Spinal cord (tissue), 10 donors: ENCODE results near the gene HTRA3. TPM values are rescaled to one million over a fixed set of nuclear protein-coding genes. Genes with fewer than 3 reads are reported as not detected.

ENCODE experiments used
- DNase-seq, 6 donors: peaks; one replicate each; pipeline versions ENCODE4 v3.0.0 to v3.0.0-alpha.2; 2013 to 2015; ENCODE audit warnings: low spot score in 6 of 6, low read depth in 4 of 6
- H3K27ac ChIP-seq: one replicate; pipeline ENCODE4 v1.5.1; 2013; ENCODE audit warnings: low read depth, low read length, control low read depth
- H3K27me3 ChIP-seq: one replicate; pipeline ENCODE4 v1.6.1; 2013; ENCODE audit warnings: low read length; ENCODE audit not compliant: control insufficient read depth, insufficient read depth
- H3K36me3 ChIP-seq: one replicate; pipeline ENCODE4 v1.6.1; 2013; ENCODE audit warnings: low read length; ENCODE audit not compliant: control insufficient read depth, insufficient read depth
- H3K4me1 ChIP-seq: one replicate; pipeline ENCODE4 v1.6.1; 2013; ENCODE audit warnings: low read length; ENCODE audit not compliant: control insufficient read depth, insufficient read depth
- H3K4me3 ChIP-seq: one replicate; pipeline ENCODE4 v1.5.1; 2013; ENCODE audit warnings: low read depth, low read length, control low read depth
- H3K9me3 ChIP-seq: one replicate; pipeline ENCODE4 v1.6.1; 2013; ENCODE audit warnings: low read length; ENCODE audit not compliant: control insufficient read depth, insufficient read depth
- WGBS: methylation state at CpG from one replicate; pipeline ENCODE4 v1.1.5; 2013; ENCODE audit warnings: missing lambda C conversion rate; ENCODE audit not compliant: insufficient coverage; 5-methylcytosine and 5-hydroxymethylcytosine counted together
- polyA plus RNA-seq, 2 donors: library from polyadenylated mRNA; unstranded; fragments of 120-200 nt; gene quantifications; one replicate each; pipeline ENCODE4 v1.2.1, GENCODE V29; 2013; ENCODE audit not compliant: insufficient read length in 2 of 2
- total RNA-seq, 2 donors: library from RNA; depleted of rRNA in 1 of 2; stranded (reverse); fragments of 120-200 nt in 1 of 2; fragments of >200 nt in 1 of 2; gene quantifications; one replicate each; pipeline versions ENCODE4 v1.2.3 to v1.2.4, GENCODE V29; 2013 to 2014
- donor health status: healthy.

The HTRA3 gene
- total and polyA plus RNA-seq, 4 donors: 8.7 to 23.4 (median 10.6) TPM

DNA sequence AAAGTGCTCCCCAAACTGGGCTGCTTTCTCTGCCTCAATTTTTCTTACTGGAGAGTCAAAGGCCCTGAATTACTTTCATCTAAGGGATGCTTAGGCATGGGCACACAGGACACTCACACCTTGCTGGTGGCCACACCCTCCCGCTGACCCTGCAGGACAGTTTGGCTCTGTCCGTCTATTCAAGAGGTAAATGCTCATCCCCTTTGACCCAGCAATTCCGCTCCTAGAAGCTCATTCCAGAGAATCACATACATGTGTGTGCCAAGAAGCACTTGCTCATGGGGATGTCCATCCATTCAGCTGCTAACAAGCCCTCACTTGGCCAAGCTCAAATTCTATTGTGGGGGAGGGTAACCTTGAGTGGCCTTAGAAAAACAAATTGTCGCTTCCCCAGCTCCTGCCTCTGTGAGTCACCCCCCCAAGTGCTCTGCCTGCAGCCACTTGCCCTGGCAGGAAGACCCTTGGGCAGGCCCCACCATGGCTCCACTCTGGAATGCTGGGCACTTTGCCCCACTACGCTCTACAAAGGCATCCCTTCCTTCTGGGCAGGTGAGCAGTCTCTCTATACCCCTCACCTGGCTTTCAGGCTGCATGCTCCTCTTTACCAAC lies 54.5 kb downstream of the HTRA3 start:
- Histone ChIP-seq H3K4me3 (no peak overlapping the region), H3K4me1 (peaks cover 3% of the 10 kb centered on the region), H3K9me3 (peaks cover 2% of the 10 kb centered on the region), H3K27ac (no peak overlapping the region), H3K27me3 (no peaks in the 10 kb centered on the region), H3K36me3 (no peaks in the 10 kb centered on the region)
- WGBS: 97% methylated on average over 4 of the region's 5 CpGs
- no peak for DNase-seq

DNA sequence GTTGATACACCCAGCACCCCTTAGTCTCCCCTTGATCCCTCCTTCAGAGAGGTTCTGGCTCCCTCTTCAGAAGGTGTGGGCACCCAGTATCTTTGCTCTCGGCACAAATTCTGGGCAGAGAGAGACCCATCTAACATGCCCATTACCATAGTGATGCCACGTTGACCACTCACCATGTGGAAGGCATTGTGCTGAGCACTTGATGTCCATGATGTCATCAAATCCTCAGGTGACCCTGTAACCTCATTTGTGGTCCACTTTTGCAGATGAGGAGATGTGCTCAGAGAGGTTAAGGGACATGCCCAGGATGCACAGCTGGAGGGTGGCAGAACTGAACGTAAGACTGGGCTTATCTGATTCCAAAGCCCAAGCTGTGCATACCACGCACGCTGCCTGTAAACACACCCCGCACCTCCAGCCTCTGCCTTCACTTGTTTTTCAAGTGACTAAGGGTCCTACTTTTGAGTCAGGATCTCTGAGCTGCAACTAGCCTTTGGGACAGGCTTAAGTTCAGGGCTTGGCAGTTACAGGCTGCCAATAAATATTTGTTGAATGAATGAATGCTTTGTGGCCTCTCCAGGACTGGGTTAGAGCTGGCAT lies 55.2 kb downstream of the HTRA3 start:
- peaks cover 2% of the 10 kb centered on the region for H3K9me3 ChIP-seq
- no peak for DNase-seq
- H3K27me3 ChIP-seq: no peaks in the 10 kb centered on the region
- H3K4me3 ChIP-seq: no peak overlapping the region
- 91% methylated on average over 6 of the region's 6 CpGs for WGBS
- peaks cover 3% of the 10 kb centered on the region for H3K4me1 ChIP-seq
- no peak overlapping the region for H3K27ac ChIP-seq
- H3K36me3 ChIP-seq: no peaks in the 10 kb centered on the region

DNA sequence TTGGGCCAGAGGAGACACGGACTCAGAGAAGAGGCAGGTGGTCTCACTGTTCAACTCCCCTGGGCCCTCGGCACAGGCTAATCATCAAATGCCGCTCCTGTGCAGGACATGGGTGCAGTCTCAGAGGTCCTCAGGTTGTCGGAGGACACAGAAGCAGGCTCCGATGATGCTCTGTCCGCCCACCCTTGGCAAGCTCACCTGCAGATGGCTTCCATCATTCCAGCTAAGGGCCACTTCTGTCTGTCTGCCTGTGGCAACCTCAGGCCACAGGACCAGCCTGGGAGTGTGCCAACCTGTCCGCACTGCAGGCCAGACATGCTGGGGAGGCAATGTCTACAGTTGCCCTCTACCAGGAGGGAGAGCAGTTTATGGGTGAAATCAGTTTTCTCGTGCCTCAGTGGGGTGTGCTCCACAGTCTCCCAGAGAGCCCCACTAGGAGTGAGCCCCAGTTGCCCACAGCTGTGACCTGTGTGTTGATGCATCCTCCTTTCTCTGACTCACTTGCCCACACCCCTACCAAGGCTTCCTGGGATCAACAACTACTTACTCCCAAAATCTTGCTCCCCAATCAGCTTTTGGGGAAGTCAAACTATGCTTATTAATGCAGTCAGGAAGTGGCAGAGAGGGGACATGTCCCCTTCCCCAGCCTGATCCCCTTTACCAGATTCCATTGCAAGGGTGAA lies 55.9 kb downstream of the HTRA3 start:
- no peaks in the 10 kb centered on the region for H3K36me3 ChIP-seq
- no peak overlapping the region for H3K4me3 ChIP-seq
- no peaks in the 10 kb centered on the region for H3K4me1 ChIP-seq
- H3K27me3 ChIP-seq: no peaks in the 10 kb centered on the region
- H3K27ac ChIP-seq: no peak overlapping the region
- no peak for DNase-seq
- peaks cover 2% of the 10 kb centered on the region for H3K9me3 ChIP-seq
- 80% methylated on average over 7 of the region's 8 CpGs for WGBS

DNA sequence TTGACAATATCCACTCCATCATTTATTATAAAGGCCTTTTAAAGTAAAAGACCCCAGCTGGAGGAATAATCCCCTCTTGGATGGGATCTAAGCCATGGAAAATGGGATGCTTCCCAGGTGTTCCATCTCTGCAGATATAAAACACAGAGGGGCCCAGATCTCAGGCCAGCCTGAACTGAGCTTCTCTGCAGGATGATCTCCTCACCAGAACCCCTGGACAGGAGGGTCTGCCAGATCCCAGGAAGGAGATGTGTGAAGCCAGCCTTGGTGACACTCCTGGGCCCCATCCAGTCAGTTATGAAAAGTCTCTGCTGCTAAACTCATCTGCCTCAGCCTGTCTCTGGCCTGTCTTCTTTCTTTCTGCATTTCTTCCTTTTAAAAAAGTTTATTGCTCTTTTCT lies 56.7 kb downstream of the HTRA3 start:
- no peak overlapping the region for H3K4me3 ChIP-seq
- peaks cover 2% of the 10 kb centered on the region for H3K9me3 ChIP-seq
- no peaks in the 10 kb centered on the region for H3K27me3 ChIP-seq
- H3K27ac ChIP-seq: no peak overlapping the region
- no peaks in the 10 kb centered on the region for H3K4me1 ChIP-seq
- no peaks in the 10 kb centered on the region for H3K36me3 ChIP-seq
- no peak for DNase-seq

DNA sequence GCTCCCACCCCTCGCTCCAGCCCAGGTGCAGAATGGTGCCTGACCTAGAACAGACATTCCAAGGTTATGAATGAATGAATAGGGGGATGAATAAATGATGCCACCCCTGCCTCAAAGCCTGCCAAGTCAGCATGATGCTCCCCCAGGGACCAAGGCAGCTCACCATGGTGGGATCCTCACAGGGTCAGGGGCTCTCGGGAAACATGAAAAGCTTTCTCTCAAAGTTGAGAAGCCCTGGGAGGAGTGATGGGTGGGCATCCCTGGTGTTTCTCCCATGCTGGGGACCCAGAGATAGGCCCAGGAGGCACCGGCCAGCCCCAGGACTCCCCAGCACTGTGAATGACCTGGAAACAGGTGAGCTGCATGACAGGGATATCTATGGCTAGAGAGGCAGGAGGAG lies 58.9 kb downstream of the HTRA3 start:
- DNase-seq: no peak
- WGBS: 83% methylated on average over 1 of the region's 3 CpGs
- peaks cover 2% of the 10 kb centered on the region for H3K9me3 ChIP-seq
- H3K4me1 ChIP-seq: no peaks in the 10 kb centered on the region
- H3K27me3 ChIP-seq: no peaks in the 10 kb centered on the region
- H3K4me3 ChIP-seq: no peak overlapping the region
- H3K36me3 ChIP-seq: no peaks in the 10 kb centered on the region
- no peak overlapping the region for H3K27ac ChIP-seq

DNA sequence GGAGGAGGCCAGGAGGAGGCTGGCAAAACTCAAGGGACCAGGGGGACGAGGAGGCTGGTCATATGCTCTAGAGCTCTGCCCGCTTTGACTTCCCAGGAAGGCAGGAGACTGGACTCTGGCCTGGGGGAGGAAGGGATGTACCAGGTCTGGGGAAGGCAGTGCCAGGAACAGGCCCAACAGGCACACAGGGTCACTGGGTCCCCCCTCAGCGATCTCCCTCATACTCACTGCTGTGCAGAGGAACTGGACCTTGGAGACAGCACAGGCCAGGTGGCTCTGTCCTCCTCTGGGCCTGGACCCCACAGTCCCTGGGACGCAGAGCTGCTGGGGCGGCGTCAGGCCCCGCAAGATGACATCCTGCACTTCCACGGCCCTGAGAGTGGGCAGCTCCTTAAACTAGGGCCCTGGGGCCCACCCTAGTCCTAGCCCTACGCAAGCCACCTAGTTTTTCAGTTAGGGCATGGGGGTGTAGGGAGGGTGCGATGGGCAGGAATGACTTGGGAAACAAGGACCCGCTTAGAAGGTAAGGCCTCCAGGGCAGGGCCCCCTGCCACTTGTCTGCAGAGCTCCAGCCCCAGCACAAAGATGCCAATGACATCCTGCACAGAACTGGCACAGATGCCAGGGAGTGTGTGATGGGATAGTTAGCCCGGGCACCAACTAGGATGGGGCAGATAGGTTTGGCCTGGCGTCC lies 59.5 kb downstream of the HTRA3 start:
- Histone ChIP-seq H3K27ac (no peak overlapping the region), H3K36me3 (no peaks in the 10 kb centered on the region), H3K4me1 (no peaks in the 10 kb centered on the region), H3K9me3 (peaks cover 1% of the 10 kb centered on the region), H3K27me3 (no peaks in the 10 kb centered on the region), H3K4me3 (no peak overlapping the region)
- no peak for DNase-seq
- WGBS: 78% methylated on average over 11 of the region's 13 CpGs

DNA sequence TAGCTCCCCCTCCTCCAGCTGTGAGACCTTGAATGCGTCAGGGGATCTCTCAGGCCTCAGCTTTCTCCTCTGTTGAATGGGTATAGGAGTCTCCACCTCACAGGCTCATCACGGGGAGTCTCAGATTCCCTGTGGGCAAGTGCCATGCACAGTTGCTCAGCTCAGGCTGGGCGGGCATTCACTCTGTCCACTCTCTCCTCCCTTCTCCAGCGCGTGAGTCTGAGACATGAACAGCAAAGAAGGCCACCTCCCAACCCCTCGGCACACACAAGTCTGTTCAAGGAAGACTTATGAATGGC lies 60.0 kb downstream of the HTRA3 start:
- Histone ChIP-seq H3K36me3 (no peaks in the 10 kb centered on the region), H3K4me3 (no peak overlapping the region), H3K9me3 (no peaks in the 10 kb centered on the region), H3K27ac (no peak overlapping the region), H3K4me1 (no peaks in the 10 kb centered on the region), H3K27me3 (no peaks in the 10 kb centered on the region)
- DNase-seq: no peak
- WGBS: 66% methylated on average over 5 of the region's 6 CpGs

DNA sequence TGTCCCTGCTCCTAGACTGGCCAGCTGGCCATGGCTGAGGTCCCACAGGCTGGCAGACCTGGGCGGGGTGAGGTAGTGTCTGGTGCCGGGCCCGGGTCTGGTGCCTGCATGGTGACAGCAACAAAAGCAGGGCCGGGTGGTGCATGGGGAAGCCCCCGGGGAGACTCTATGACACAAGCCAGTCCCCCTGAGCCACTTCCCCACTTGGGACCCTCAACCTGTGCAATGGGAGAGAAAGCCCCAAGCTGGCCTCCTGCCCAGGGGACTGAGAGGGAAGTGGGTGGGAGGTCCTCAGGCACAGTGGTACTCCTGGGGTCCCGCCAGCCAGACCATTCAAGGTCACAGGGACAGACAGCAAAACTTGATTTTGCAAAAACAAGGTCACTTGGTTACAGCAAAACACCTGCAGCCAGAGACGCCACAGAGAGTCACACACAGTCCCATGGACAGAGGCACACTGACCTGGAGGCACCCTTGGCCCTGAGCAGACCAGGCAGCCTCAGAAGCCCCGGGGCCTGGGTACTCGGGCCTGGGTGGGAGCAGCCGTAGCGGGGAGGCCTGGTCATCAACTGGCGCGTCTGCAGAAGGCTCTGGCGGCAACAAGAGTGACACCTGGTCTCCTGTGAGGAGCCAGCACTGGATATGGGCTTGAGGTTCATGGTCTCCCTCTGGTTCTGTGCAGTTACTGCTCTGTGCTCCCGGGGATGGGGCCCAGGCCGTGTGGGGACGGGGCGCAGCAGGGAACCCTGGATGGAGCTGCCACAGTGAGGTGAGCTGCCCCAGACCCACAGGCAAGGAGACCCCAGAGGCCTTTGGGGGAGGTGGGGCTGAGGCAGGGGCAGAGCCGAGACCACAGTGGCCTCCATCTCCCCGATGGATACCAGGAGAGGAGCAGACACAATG lies 60.6 kb downstream of the HTRA3 start:
- DNase-seq: no peak
- 88% methylated on average over 20 of the region's 20 CpGs for WGBS
- H3K9me3 ChIP-seq: no peaks in the 10 kb centered on the region
- H3K4me1 ChIP-seq: no peaks in the 10 kb centered on the region
- no peaks in the 10 kb centered on the region for H3K27me3 ChIP-seq
- H3K27ac ChIP-seq: no peak overlapping the region
- H3K36me3 ChIP-seq: no peaks in the 10 kb centered on the region
- H3K4me3 ChIP-seq: no peak overlapping the region

DNA sequence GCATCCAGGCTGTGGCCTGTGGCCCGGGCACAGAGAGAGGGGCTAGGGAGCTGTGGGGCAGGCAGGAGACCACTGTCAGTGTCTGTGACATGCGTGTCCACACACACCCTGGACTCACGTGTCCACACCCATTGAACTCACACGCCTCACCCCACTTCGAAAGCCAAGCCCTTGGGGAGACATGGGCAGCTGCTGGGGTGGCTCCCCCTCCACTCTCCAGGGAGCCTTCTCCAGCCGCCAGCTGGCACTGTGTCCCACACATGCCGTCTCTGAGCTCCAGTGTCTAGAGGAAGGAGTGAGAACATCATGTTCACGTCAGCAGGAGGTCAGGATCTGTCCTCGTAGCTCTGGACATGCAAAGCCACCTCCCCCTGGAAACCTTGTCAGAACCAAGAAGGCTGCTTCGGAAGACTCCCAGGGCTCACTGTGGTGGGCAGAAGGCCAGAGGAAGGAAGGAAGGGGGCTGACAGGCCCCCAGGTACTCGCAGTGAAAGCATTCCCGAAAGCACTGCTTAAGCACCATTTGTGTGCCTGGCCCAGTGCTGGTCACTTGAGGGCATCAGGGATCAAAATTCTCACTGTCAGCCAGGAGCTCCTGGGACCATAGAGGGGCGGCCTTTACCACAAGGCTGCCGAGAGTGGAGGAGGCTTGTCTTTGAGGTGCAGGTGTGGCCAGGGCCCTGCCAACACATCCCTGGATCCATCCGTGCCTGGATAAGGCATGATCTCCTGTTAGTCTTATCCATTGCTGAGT lies 61.4 kb downstream of the HTRA3 start:
- no peaks in the 10 kb centered on the region for H3K36me3 ChIP-seq
- WGBS: 89% methylated on average over 7 of the region's 15 CpGs
- no peaks in the 10 kb centered on the region for H3K4me1 ChIP-seq
- H3K27ac ChIP-seq: no peak overlapping the region
- H3K4me3 ChIP-seq: no peak overlapping the region
- H3K9me3 ChIP-seq: no peaks in the 10 kb centered on the region
- no peaks in the 10 kb centered on the region for H3K27me3 ChIP-seq
- no peak for DNase-seq
